GM23338 (cell line): Measurements from ENCODE around the gene BANK1. TPM values are rescaled to one million over a fixed set of nuclear protein-coding genes. Genes with fewer than 3 reads are reported as not detected.
A peak's percentile ranks its signal among the peaks of the same experiment; 100 is the strongest.

Source experiments
- ATAC-seq: fragments of 200-7000 bp; cut with Tn5 transposase; 3 replicates; pipeline ENCODE4 v1.9.1; 2020
- DNase-seq: peaks from one replicate; pipeline ENCODE4 v3.0.0-alpha.2; 2015; ENCODE audit warnings: low spot score
- H2AFZ ChIP-seq: fragments of 200-600 bp; sonication (generic); 2 replicates; pipeline ENCODE4 v1.8.0; 2016; ENCODE audit warnings: antibody characterized with exemption, mild to moderate bottlenecking, moderate library complexity
- H3F3A ChIP-seq: fragments of 200-600 bp; sonication (generic); replicated peaks from 2 replicates; pipeline ENCODE4 v1.8.0; 2017; ENCODE audit warnings: antibody characterized with exemption, mixed run types, low read depth
- H3K27ac ChIP-seq: fragments of 200-600 bp; sonication (generic); 2 replicates; pipeline ENCODE4 v1.6.1; 2016; ENCODE audit warnings: low read depth
- H3K27me3 ChIP-seq: fragments of 200-600 bp; sonication (generic); 2 replicates; pipeline ENCODE4 v1.8.0; 2016; ENCODE audit warnings: mild to moderate bottlenecking, mixed run types, moderate library complexity; ENCODE audit not compliant: insufficient read depth
- H3K36me3 ChIP-seq: fragments of 200-600 bp; sonication (generic); 2 replicates; pipeline ENCODE4 v1.8.0; 2016; ENCODE audit warnings: mild to moderate bottlenecking; ENCODE audit not compliant: insufficient read depth
- H3K4me1 ChIP-seq: fragments of 200-600 bp; sonication (generic); 2 replicates; pipeline ENCODE4 v1.8.0; 2016; ENCODE audit warnings: mild to moderate bottlenecking, moderate library complexity; ENCODE audit not compliant: insufficient read depth
- H3K4me2 ChIP-seq: fragments of 200-600 bp; sonication (generic); 2 replicates; pipeline ENCODE4 v1.7.1; 2017; ENCODE audit warnings: mixed run types
- H3K4me3 ChIP-seq: fragments of 200-600 bp; sonication (generic); 2 replicates; pipeline ENCODE4 v1.6.1; 2016; ENCODE audit warnings: mixed run types
- H3K79me2 ChIP-seq: fragments of 200-600 bp; sonication (generic); replicated peaks from 2 replicates; pipeline ENCODE4 v1.8.0; 2017; ENCODE audit warnings: mild to moderate bottlenecking; ENCODE audit not compliant: insufficient read depth
- H3K9me2 ChIP-seq: fragments of 200-600 bp; sonication (generic); 2 replicates; pipeline ENCODE4 v1.8.0; 2017; ENCODE audit not compliant: insufficient read depth
- H4K20me1 ChIP-seq: fragments of 200-600 bp; sonication (generic); replicated peaks from 2 replicates; pipeline ENCODE4 v1.8.0; 2017; ENCODE audit warnings: mild to moderate bottlenecking; ENCODE audit not compliant: insufficient read depth
- H3K27ac Mint-ChIP-seq: 2 replicates; pipeline ENCODE4 v1.8.0; 2020; ENCODE audit warnings: inconsistent platforms, mild to moderate bottlenecking, moderate library complexity, mixed read lengths
- H3K27me3 Mint-ChIP-seq: 3 replicates; pipeline ENCODE4 v1.8.0; 2022; ENCODE audit warnings: low read depth, mild to moderate bottlenecking, moderate library complexity, mixed read lengths, inconsistent platforms; ENCODE audit not compliant: insufficient read depth, poor library complexity
- H3K36me3 Mint-ChIP-seq: 3 replicates; pipeline ENCODE4 v1.8.0; 2021; ENCODE audit warnings: low read depth, mild to moderate bottlenecking, inconsistent platforms, moderate library complexity, mixed read lengths
- H3K4me1 Mint-ChIP-seq: 3 replicates; pipeline ENCODE4 v1.8.0; 2020; ENCODE audit warnings: mild to moderate bottlenecking, inconsistent platforms, mixed read lengths
- H3K4me3 Mint-ChIP-seq: 3 replicates; pipeline ENCODE4 v1.8.0; 2021; ENCODE audit warnings: moderate library complexity, mild to moderate bottlenecking, inconsistent platforms, mixed read lengths
- H3K9me3 Mint-ChIP-seq: 3 replicates; pipeline ENCODE4 v1.8.0; 2020; ENCODE audit warnings: moderate library complexity, mild to moderate bottlenecking, inconsistent platforms, mixed read lengths
- CREB1 ChIP-seq: fragments of 250-450 bp; sonication (Bioruptor Pico); IDR thresholded peaks from 2 replicates; pipeline ENCODE4 v1.5.0; 2020; ENCODE audit warnings: low read depth, mild to moderate bottlenecking, moderate library complexity
- EZH2 ChIP-seq: fragments of 200-600 bp; sonication (generic); IDR thresholded peaks from one replicate; pipeline ENCODE4 v1.8.0; 2017; ENCODE audit warnings: antibody characterized with exemption, mild to moderate bottlenecking, low read depth; ENCODE audit not compliant: unreplicated experiment
- EZH2phosphoT487 ChIP-seq: fragments of 200-600 bp; sonication (generic); IDR thresholded peaks from one replicate; pipeline ENCODE4 v1.8.1; 2018; ENCODE audit warnings: antibody characterized with exemption; ENCODE audit not compliant: unreplicated experiment
- NANOG ChIP-seq: IDR thresholded peaks from 2 replicates; pipeline ENCODE4 v1.6.1; 2016; ENCODE audit warnings: antibody characterized with exemption, borderline replicate concordance
- STAT1 ChIP-seq: IDR thresholded peaks from one replicate; pipeline ENCODE4 v1.6.1; 2016; ENCODE audit warnings: antibody characterized with exemption; ENCODE audit not compliant: unreplicated experiment
- ZNF114 ChIP-seq: fragments of 250-450 bp; sonication (Bioruptor Pico); IDR thresholded peaks from 2 replicates; pipeline ENCODE4 v1.5.0; 2020; ENCODE audit warnings: mild to moderate bottlenecking, moderate library complexity
- polyA plus RNA-seq: library from polyadenylated mRNA; unstranded; fragments of >200 nt; fragmentation: Nextera tagmentation; extraction: Ambion mirVana; gene quantifications from 2 replicates; pipeline ENCODE4 v1.2.1, GENCODE V29; 2016
- total RNA-seq: library from RNA; depleted of rRNA; stranded (reverse); fragments of >200 nt; shearing (Covaris generic); gene quantifications from 2 replicates; pipeline ENCODE4 v1.2.3, GENCODE V29; 2014
- TF ChIP-seq, protein P1 (sequence below): fragments of 250-450 bp; sonication (Bioruptor Pico); IDR thresholded peaks from 2 replicates; pipeline ENCODE4 v1.5.0; 2020; ENCODE audit warnings: mild to moderate bottlenecking, moderate library complexity
- TF ChIP-seq, protein P2 (sequence below): IDR thresholded peaks from one replicate; pipeline ENCODE4 v1.6.1; 2018; ENCODE audit warnings: antibody characterized with exemption; ENCODE audit not compliant: unreplicated experiment

BANK1 gene
- total and polyA plus RNA-seq, 2 experiments from 2014 or later = 0.86 to 0.87 TPM

DNA sequence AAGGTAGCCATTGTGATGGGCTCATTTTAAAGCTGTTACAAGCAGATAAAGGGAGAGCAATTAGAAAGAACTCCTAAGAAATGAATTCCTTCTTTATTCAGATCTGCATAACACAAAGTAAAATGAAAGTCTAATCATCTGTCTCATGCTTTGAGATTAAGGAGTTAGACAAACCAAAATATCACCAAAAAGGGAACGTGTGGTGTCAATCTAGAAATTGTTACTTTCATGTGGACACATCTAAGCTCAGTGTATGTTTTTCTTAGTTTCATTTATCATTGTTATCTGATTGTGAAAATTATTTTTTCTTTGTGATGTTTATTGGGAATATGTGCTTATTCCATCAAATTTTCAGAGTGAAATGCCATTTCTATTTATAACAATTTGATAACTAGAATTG is 80.3 kb downstream of the BANK1 start:
- Histone ChIP-seq H3K4me2 (peak overlapping the region; percentile 3; the same call in 1 of the 2 replicates), H3K27me3 (no peaks in the 10 kb centered on the region), H2AFZ (0 out of 2 replicates have a peak overlapping the region, but pooled peaks have one; percentile 15), H4K20me1 (no peaks in the 10 kb centered on the region), H3K79me2 (no peaks in the 10 kb centered on the region), H3K27ac (no peak overlapping the region), H3K9me2 (no peaks in the 10 kb centered on the region; the same call in 1 of the 2 replicates), H3K4me1 (0 out of 2 replicates have a peak, but pooled peaks cover 6% of the 10 kb centered on the region), H3K4me3 (no peak overlapping the region), H3K36me3 (no peaks in the 10 kb centered on the region), H3F3A (no peaks in the 10 kb centered on the region)
- no peak overlapping the region for H3K4me3 Mint-ChIP-seq
- H3K9me3 Mint-ChIP-seq = no peaks in the 10 kb centered on the region
- H3K27ac Mint-ChIP-seq = no peak overlapping the region
- ATAC-seq (no peak), DNase-seq (no peak)
- peaks cover 2% of the 10 kb centered on the region for H3K27me3 Mint-ChIP-seq
- no peaks in the 10 kb centered on the region for H3K36me3 Mint-ChIP-seq
- peaks cover 4% of the 10 kb centered on the region; the same call in 2 of the 3 replicates for H3K4me1 Mint-ChIP-seq
- no peak for TF ChIP-seq EZH2
- TF ChIP-seq, protein P1, sequence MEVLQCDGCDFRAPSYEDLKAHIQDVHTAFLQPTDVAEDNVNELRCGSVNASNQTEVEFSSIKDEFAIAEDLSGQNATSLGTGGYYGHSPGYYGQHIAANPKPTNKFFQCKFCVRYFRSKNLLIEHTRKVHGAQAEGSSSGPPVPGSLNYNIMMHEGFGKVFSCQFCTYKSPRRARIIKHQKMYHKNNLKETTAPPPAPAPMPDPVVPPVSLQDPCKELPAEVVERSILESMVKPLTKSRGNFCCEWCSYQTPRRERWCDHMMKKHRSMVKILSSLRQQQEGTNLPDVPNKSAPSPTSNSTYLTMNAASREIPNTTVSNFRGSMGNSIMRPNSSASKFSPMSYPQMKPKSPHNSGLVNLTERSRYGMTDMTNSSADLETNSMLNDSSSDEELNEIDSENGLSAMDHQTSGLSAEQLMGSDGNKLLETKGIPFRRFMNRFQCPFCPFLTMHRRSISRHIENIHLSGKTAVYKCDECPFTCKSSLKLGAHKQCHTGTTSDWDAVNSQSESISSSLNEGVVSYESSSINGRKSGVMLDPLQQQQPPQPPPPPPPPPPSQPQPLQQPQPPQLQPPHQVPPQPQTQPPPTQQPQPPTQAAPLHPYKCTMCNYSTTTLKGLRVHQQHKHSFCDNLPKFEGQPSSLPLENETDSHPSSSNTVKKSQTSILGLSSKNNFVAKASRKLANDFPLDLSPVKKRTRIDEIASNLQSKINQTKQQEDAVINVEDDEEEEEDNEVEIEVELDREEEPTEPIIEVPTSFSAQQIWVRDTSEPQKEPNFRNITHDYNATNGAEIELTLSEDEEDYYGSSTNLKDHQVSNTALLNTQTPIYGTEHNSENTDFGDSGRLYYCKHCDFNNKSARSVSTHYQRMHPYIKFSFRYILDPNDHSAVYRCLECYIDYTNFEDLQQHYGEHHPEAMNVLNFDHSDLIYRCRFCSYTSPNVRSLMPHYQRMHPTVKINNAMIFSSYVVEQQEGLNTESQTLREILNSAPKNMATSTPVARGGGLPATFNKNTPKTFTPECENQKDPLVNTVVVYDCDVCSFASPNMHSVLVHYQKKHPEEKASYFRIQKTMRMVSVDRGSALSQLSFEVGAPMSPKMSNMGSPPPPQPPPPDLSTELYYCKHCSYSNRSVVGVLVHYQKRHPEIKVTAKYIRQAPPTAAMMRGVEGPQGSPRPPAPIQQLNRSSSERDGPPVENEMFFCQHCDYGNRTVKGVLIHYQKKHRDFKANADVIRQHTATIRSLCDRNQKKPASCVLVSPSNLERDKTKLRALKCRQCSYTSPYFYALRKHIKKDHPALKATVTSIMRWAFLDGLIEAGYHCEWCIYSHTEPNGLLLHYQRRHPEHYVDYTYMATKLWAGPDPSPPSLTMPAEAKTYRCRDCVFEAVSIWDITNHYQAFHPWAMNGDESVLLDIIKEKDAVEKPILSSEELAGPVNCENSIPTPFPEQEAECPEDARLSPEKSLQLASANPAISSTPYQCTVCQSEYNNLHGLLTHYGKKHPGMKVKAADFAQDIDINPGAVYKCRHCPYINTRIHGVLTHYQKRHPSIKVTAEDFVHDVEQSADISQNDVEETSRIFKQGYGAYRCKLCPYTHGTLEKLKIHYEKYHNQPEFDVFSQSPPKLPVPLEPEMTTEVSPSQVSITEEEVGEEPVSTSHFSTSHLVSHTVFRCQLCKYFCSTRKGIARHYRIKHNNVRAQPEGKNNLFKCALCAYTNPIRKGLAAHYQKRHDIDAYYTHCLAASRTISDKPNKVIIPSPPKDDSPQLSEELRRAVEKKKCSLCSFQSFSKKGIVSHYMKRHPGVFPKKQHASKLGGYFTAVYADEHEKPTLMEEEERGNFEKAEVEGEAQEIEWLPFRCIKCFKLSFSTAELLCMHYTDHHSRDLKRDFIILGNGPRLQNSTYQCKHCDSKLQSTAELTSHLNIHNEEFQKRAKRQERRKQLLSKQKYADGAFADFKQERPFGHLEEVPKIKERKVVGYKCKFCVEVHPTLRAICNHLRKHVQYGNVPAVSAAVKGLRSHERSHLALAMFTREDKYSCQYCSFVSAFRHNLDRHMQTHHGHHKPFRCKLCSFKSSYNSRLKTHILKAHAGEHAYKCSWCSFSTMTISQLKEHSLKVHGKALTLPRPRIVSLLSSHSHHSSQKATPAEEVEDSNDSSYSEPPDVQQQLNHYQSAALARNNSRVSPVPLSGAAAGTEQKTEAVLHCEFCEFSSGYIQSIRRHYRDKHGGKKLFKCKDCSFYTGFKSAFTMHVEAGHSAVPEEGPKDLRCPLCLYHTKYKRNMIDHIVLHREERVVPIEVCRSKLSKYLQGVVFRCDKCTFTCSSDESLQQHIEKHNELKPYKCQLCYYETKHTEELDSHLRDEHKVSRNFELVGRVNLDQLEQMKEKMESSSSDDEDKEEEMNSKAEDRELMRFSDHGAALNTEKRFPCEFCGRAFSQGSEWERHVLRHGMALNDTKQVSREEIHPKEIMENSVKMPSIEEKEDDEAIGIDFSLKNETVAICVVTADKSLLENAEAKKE (CRISPR knock-in tag) = no peak
- TF ChIP-seq, protein P2, sequence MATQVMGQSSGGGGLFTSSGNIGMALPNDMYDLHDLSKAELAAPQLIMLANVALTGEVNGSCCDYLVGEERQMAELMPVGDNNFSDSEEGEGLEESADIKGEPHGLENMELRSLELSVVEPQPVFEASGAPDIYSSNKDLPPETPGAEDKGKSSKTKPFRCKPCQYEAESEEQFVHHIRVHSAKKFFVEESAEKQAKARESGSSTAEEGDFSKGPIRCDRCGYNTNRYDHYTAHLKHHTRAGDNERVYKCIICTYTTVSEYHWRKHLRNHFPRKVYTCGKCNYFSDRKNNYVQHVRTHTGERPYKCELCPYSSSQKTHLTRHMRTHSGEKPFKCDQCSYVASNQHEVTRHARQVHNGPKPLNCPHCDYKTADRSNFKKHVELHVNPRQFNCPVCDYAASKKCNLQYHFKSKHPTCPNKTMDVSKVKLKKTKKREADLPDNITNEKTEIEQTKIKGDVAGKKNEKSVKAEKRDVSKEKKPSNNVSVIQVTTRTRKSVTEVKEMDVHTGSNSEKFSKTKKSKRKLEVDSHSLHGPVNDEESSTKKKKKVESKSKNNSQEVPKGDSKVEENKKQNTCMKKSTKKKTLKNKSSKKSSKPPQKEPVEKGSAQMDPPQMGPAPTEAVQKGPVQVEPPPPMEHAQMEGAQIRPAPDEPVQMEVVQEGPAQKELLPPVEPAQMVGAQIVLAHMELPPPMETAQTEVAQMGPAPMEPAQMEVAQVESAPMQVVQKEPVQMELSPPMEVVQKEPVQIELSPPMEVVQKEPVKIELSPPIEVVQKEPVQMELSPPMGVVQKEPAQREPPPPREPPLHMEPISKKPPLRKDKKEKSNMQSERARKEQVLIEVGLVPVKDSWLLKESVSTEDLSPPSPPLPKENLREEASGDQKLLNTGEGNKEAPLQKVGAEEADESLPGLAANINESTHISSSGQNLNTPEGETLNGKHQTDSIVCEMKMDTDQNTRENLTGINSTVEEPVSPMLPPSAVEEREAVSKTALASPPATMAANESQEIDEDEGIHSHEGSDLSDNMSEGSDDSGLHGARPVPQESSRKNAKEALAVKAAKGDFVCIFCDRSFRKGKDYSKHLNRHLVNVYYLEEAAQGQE = no peak
- TF ChIP-seq STAT1 = no peak
- no peak for TF ChIP-seq ZNF114 (CRISPR knock-in tag)
- no peak for TF ChIP-seq NANOG
- no peak for TF ChIP-seq CREB1
- TF ChIP-seq EZH2phosphoT487 = no peak
